Endothelial cell of umbilical vein (primary cell): ENCODE results near the gene TPRKB. TPM values are rescaled to one million over a fixed set of nuclear protein-coding genes. Genes with fewer than 3 reads are reported as not detected.
"Not testable (repeated sequence)": the region's sequence is repeated elsewhere in the genome, so short reads cannot be mapped to it uniquely, and the experiment has no call there.

ENCODE experiments used
- BruUV-seq: library from RNA; stranded (reverse); fragments of 400-500 nt; replicated peaks from 2 replicates; lab custom pipeline; 2021; lab: Mats Ljungman, UMichigan
- CTCF ChIA-PET: fragments of 300-600, 350-600 bp; sonication (Branson Sonifier 250); formaldehyde crosslinking; loops from one replicate; lab custom pipeline; 2021; ENCODE audit warnings: antibody characterized with exemption, inconsistent platforms; lab: Charles Lee
- POLR2A ChIA-PET: fragments of 300-600, 350-600 bp; sonication (Branson Sonifier 250); formaldehyde crosslinking; loops from one replicate; lab custom pipeline; 2021; ENCODE audit warnings: antibody characterized with exemption, inconsistent platforms; lab: Charles Lee
- DNase-seq: peaks from one replicate; pipeline ENCODE4 v3.0.0-alpha.2; 2011; ENCODE audit warnings: low read depth, low spot score
- FAIRE-seq: peaks from 2 replicates; lab custom pipeline; 2011; peaks lifted over from hg19 to GRCh38; lab: Jason Lieb, UNC
- H2AFZ ChIP-seq: 2 replicates; pipeline ENCODE4 v1.6.0; 2012; ENCODE audit warnings: low read depth, low read length, control low read depth, inconsistent platforms
- H3K27ac ChIP-seq: 2 replicates; pipeline ENCODE4 v1.5.1; 2011; ENCODE audit warnings: low read depth, mild to moderate bottlenecking, control low read depth, low read length, moderate library complexity; ENCODE audit not compliant: insufficient read depth
- H3K27me3 ChIP-seq, 2 experiments: 2 replicates each; pipeline versions ENCODE4 v1.6.0 to v1.6.1; 2011; ENCODE audit warnings: low read length in 2 of 2, mixed read lengths in 1 of 2; ENCODE audit not compliant: control insufficient read depth in 2 of 2, insufficient read depth in 2 of 2
- H3K36me3 ChIP-seq, 2 experiments: 2 replicates in 1 of 2; 3 replicates in 1 of 2; pipeline ENCODE4 v1.5.1; 2011; ENCODE audit warnings: low read length in 2 of 2, mild to moderate bottlenecking in 1 of 2, moderate library complexity in 1 of 2; ENCODE audit not compliant: control insufficient read depth in 2 of 2, insufficient read depth in 2 of 2; ENCODE audit errors: extremely low read depth in 1 of 2
- H3K4me1 ChIP-seq: 3 replicates; pipeline ENCODE4 v1.5.1; 2011; ENCODE audit warnings: mild to moderate bottlenecking, low read length; ENCODE audit not compliant: control insufficient read depth, insufficient read depth; ENCODE audit errors: extremely low read depth
- H3K4me2 ChIP-seq: 2 replicates; pipeline ENCODE4 v1.6.1; 2011; ENCODE audit warnings: low read length, control low read depth, mixed read lengths; ENCODE audit not compliant: insufficient read depth
- H3K4me3 ChIP-seq, 3 experiments: fragments of 200-600 bp in 1 of 3; sonication (generic), shearing (Covaris generic) in 1 of 3; replicated peaks in 1 of 3; 2 replicates each; pipeline ENCODE4 v1.5.1; 2011 to 2016; ENCODE audit warnings: control low read depth in 3 of 3, low read length in 3 of 3, mild to moderate bottlenecking in 2 of 3, inconsistent platforms in 1 of 3, low read depth in 1 of 3, moderate library complexity in 1 of 3; ENCODE audit not compliant: insufficient read depth in 1 of 3
- H3K79me2 ChIP-seq: 2 replicates; pipeline ENCODE4 v1.6.0; 2012; ENCODE audit warnings: low read length, inconsistent platforms; ENCODE audit not compliant: control insufficient read depth, insufficient read depth
- H3K9ac ChIP-seq: replicated peaks from 2 replicates; pipeline ENCODE3; 2011; ENCODE audit warnings: low read length, control low read depth; ENCODE audit not compliant: insufficient read depth; ENCODE audit errors: extremely low read depth
- H3K9me1 ChIP-seq: replicated peaks from 3 replicates; pipeline ENCODE4 v1.6.0; 2011; ENCODE audit warnings: mild to moderate bottlenecking, low read length; ENCODE audit not compliant: control insufficient read depth, insufficient read depth; ENCODE audit errors: extremely low read depth
- H3K9me3 ChIP-seq: replicated peaks from 2 replicates; pipeline ENCODE4 v1.5.1; 2012; ENCODE audit warnings: low read length, inconsistent platforms; ENCODE audit not compliant: control insufficient read depth, insufficient read depth
- H4K20me1 ChIP-seq: replicated peaks from 2 replicates; pipeline ENCODE3; 2011; ENCODE audit warnings: mild to moderate bottlenecking, low read length; ENCODE audit not compliant: control insufficient read depth, insufficient read depth; ENCODE audit errors: extremely low read depth
- CTCF ChIP-seq, 2 donors: IDR thresholded peaks; 1 replicate in 1 of 2; 2 replicates in 1 of 2; pipeline ENCODE4 v1.5.1; 2011; ENCODE audit warnings: low read length in 2 of 2, mild to moderate bottlenecking in 2 of 2, moderate library complexity in 2 of 2, control low read depth in 1 of 2, inconsistent platforms in 1 of 2, low read depth in 1 of 2; ENCODE audit not compliant: insufficient read depth in 1 of 2; ENCODE audit errors: extremely low read depth in 1 of 2
- EZH2 ChIP-seq: IDR thresholded peaks from 2 replicates; pipeline ENCODE4 v1.6.1; 2012; ENCODE audit warnings: borderline replicate concordance, low read depth, mild to moderate bottlenecking, moderate library complexity, low read length, inconsistent platforms; ENCODE audit not compliant: severe bottlenecking
- FOS ChIP-seq: IDR thresholded peaks from 2 replicates; pipeline ENCODE4 v1.6.1; 2011; ENCODE audit warnings: mild to moderate bottlenecking, low read length, moderate library complexity, borderline replicate concordance; ENCODE audit not compliant: insufficient read depth
- GATA2 ChIP-seq: IDR thresholded peaks from 2 replicates; pipeline ENCODE4 v1.7.0; 2011; ENCODE audit warnings: low read depth, mild to moderate bottlenecking, moderate library complexity, mixed read lengths, low read length; ENCODE audit not compliant: insufficient read length, insufficient read depth
- JUN ChIP-seq: IDR thresholded peaks from 2 replicates; pipeline ENCODE4 v1.6.1; 2011; ENCODE audit warnings: borderline replicate concordance, low read depth; ENCODE audit not compliant: insufficient read length, insufficient read depth
- MAX ChIP-seq: IDR thresholded peaks from 2 replicates; pipeline ENCODE4 v1.6.1; 2011; ENCODE audit not compliant: insufficient read depth, insufficient read length
- MYC ChIP-seq: IDR thresholded peaks from one replicate; pipeline ENCODE4 v1.6.1; 2011; ENCODE audit warnings: mild to moderate bottlenecking, low read depth, low read length
- POLR2A ChIP-seq: IDR thresholded peaks from 2 replicates; pipeline ENCODE4 v1.6.1; 2012; ENCODE audit warnings: low read depth, mild to moderate bottlenecking, control low read depth, low read length
- POLR2AphosphoS5 ChIP-seq: IDR thresholded peaks from 2 replicates; pipeline ENCODE4 v1.6.1; 2012; ENCODE audit warnings: low read depth, mild to moderate bottlenecking, control low read depth, low read length, moderate library complexity; ENCODE audit not compliant: insufficient read depth
- dilution Hi-C: fragments of 300-500 bp; cut with MboI; formaldehyde crosslinking; loops from one replicate; pipeline ENCODE4 v1.15.0; 2019; ENCODE audit warnings: low sequenced_read_pairs; ENCODE audit not compliant: extremely low pct_ligation_motif_present
- intact Hi-C: fragments of 100-400 bp; cut with micrococcal nuclease; formaldehyde crosslinking; loops from one replicate; pipeline ENCODE4 v1.10.0; 2022
- polyA plus RNA-seq, 4 experiments: library from polyadenylated mRNA; depleted of rRNA in 3 of 4; stranded (reverse) in 3 of 4; unstranded in 1 of 4; fragments of >200 nt; gene quantifications; 2 replicates each; pipeline versions ENCODE4 v1.2.1 to v1.2.3, GENCODE V29; 2011 to 2012; ENCODE audit warnings: missing spikeins in 1 of 4
- total RNA-seq: library from RNA; stranded (reverse); gene quantifications from 2 replicates; pipeline ENCODE4 v1.2.3, GENCODE V29; 2021

The TPRKB gene
- total and polyA plus RNA-seq, 2 donors (not counting 3 experiments of a cell fraction or from before 2014, with no cell fraction given), result 27.1 to 36.1 TPM

DNA sequence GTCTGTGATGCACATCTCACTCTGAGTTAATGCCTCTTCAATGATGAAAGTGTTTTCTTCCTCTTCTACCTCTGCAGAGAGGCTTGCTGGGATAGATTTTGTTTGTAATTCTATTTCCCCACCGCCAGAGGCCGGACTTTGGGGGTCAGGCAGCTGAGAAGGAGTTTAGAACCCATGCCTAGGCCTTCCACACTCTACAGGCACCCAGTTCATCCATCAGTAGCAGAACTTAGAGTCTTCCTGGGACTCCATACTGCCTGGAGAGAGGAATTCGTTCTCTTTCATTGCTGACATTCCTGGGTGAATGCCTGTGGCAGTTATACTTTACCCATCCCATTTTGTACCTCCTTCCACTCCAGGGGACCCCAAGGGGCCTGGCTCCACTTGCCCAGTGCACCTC lies 9.1 kb downstream of the TPRKB start:
- Histone ChIP-seq H3K27ac (no peak overlapping the region), H3K9me1 (no peaks in the 10 kb centered on the region), H3K79me2 (no peaks in the 10 kb centered on the region), H3K4me1 (no peaks in the 10 kb centered on the region), H2AFZ (no peak overlapping the region), H3K4me3 (no peak overlapping the region), H3K36me3 (peaks cover 10 to 15% of the 10 kb centered on the region in 2 experiments), H4K20me1 (no peaks in the 10 kb centered on the region), H3K27me3 (no peaks in the 10 kb centered on the region), H3K9ac (no peak overlapping the region), H3K4me2 (no peak overlapping the region), H3K9me3 (no peaks in the 10 kb centered on the region)
- dilution Hi-C loops (no loop called here), intact Hi-C loops (no loop called here)
- no peak for DNase-seq
- TF ChIP-seq POLR2AphosphoS5, result no peak
- TF ChIP-seq JUN, result no peak
- no peak for TF ChIP-seq MYC
- TF ChIP-seq CTCF (IDR thresholded peaks at IDR 0.05; ENCODE audit: extremely low read depth in 1 of 2, insufficient read depth in 1 of 2, low read depth in 1 of 2, low read length in 2 of 2), result no peak
- TF ChIP-seq FOS, result no peak
- TF ChIP-seq GATA2, result no peak
- TF ChIP-seq MAX, result no peak
- TF ChIP-seq EZH2, result no peak
- no peak for TF ChIP-seq POLR2A
- no TSS peak for BruUV-seq
- ChIA-PET CTCF (no interaction called here), POLR2A (no interaction called here)
- FAIRE-seq, result no peak

DNA sequence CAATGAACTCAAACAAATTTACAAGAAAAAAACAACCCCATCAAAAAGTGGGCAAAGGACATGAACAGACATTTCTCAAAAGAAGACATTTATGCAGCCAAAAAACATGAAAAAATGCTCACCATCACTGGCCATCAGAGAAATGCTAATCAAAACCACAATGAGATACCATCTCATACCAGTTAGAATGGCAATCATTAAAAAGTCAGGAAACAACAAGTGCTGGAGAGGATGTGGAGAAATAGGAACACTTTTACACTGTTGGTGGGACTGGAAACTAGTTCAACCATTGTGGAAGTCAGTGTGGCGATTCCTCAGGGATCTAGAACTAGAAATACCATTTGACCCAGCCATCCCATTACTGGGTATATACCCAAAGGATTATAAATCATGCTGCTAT lies 10.5 kb downstream of the TPRKB start:
- H3K27me3 ChIP-seq, H3K4me2 ChIP-seq, H2AFZ ChIP-seq, dilution Hi-C loops, H3K9me1 ChIP-seq, H3K4me3 ChIP-seq, POLR2A ChIA-PET, DNase-seq, BruUV-seq, H3K9me3 ChIP-seq, H3K27ac ChIP-seq, H3K79me2 ChIP-seq, H4K20me1 ChIP-seq, H3K4me1 ChIP-seq, H3K9ac ChIP-seq, CTCF ChIA-PET, H3K36me3 ChIP-seq, FAIRE-seq, intact Hi-C loops: not testable (repeated sequence)
